ENCODE data around the gene IQGAP1. TPM values are rescaled to one million over a fixed set of nuclear protein-coding genes. Genes with fewer than 3 reads are reported as not detected.

Gene IQGAP1
- total RNA-seq, 1 donor from 2014 or later: 187 TPM

DNA sequence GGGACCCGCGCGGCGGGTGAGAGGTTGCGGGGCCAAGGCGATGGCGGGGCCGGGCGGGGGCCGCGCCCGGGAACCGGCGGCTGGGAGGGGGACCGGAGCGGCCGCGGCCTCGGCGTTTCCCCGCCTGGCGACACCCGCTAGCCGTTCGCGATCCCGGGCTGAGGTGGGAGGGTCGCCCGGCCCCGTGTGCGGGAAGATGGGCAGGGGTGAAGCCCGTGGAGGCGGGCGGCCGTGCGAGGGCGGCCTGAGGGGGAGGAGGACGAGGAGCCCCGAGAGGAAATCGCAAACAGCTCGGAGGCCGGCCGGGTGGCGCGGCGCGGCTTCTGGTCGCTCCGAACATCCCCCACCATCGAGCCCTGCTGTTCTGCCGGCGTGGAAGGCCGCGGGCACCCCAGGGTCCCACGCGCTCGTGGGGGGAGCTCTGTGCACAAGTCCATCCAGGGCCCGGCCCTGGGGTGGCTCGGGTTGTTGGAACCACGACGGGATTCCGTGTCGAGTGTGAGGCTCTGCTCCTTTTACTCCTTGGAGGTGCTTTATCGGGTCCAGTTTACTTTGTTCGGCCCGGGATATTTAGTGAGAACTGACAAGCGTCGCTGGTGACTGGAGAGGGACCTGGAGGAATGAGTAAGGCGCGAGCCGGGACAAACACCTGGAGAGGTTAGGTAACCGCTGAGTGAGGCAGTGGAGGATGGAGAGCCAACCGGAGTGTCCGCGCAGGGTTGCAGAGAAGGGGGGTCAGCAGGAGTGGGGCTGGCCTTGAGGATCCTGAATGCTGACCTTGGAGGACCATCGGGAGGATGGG, 142.4 kb downstream of the IQGAP1 start:
- H3K4me3 ChIP-seq (ENCODE audit: low read depth, low read length): peak overlapping the region; percentile 92
- DNase-seq (ENCODE audit: low read depth): no peak
- TF ChIP-seq, protein P1, sequence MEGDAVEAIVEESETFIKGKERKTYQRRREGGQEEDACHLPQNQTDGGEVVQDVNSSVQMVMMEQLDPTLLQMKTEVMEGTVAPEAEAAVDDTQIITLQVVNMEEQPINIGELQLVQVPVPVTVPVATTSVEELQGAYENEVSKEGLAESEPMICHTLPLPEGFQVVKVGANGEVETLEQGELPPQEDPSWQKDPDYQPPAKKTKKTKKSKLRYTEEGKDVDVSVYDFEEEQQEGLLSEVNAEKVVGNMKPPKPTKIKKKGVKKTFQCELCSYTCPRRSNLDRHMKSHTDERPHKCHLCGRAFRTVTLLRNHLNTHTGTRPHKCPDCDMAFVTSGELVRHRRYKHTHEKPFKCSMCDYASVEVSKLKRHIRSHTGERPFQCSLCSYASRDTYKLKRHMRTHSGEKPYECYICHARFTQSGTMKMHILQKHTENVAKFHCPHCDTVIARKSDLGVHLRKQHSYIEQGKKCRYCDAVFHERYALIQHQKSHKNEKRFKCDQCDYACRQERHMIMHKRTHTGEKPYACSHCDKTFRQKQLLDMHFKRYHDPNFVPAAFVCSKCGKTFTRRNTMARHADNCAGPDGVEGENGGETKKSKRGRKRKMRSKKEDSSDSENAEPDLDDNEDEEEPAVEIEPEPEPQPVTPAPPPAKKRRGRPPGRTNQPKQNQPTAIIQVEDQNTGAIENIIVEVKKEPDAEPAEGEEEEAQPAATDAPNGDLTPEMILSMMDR (conservative IDR thresholded peaks at IDR 0.05; ENCODE audit: low read depth, low read length): no peak

DNA sequence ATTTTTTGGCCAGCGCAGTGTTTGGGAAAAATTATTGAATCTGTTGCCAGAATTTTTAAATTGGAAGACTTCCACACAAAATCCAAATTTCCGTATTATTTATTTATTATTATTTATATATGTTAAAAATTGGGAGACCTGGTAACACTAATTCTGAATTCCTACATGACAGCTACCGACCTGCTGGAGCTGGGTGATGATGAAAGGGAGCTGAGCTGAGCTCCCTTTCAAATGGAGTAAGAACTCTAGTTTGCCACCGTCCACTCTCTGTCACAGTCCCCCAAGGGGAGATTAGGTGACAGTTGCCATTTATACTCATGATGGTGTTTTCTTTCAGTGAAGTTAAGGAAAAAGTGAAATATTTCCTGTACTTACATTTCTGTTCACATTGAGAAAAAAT, 143.1 kb downstream of the IQGAP1 start:
- H3K4me3 ChIP-seq (ENCODE audit: low read depth, low read length): peak overlapping the region; percentile 92
- TF ChIP-seq, protein P1 (conservative IDR thresholded peaks at IDR 0.05; ENCODE audit: low read depth, low read length): no peak
- DNase-seq (ENCODE audit: low read depth): no peak

DNA sequence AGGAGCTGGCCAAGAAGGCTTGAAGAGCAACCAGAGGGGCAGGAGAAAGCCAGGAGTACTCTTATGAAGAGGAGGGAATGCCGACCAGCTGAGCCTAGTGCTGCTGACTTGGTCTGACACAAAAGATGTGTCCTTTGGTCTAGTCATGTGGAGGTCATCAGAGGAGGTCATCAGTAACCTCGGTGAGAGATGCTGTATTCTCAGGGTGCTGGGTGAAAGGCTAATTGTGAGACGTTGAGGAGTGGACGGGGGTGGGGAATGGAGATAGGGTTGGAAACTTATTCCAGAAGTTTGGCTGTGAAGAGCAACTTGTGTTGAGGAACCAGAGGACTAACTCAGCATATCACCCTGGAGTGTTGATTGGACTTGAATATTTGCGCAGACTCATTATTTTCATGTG, 147.2 kb downstream of the IQGAP1 start:
- no peak overlapping the region for H3K4me3 ChIP-seq (ENCODE audit: low read depth, low read length)
- TF ChIP-seq, protein P1 (conservative IDR thresholded peaks at IDR 0.05; ENCODE audit: low read depth, low read length): no peak
- no peak for DNase-seq (ENCODE audit: low read depth)

DNA sequence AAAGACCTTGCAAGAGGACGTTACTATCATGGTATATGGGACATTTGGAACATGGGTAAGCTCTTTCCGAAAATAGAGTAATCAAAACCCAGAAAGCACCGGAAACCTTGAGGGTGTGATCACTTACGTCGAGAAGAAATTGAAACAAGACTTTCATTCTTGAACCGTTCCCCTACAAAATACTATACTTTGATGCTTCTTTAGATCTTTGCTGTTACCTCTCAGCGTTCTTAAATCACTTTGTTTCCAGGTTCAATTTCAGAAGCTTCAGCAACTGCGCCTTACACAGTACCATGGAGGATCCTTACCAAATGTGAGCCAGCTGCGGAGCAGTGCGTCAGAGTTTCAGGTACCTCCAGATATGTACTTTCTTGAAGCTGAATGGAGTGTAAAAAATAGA, 151.7 kb downstream of the IQGAP1 start:
- H3K4me3 ChIP-seq (ENCODE audit: low read depth, low read length): no peak overlapping the region
- DNase-seq (ENCODE audit: low read depth): no peak
- TF ChIP-seq, protein P1 (conservative IDR thresholded peaks at IDR 0.05; ENCODE audit: low read depth, low read length): no peak

DNA sequence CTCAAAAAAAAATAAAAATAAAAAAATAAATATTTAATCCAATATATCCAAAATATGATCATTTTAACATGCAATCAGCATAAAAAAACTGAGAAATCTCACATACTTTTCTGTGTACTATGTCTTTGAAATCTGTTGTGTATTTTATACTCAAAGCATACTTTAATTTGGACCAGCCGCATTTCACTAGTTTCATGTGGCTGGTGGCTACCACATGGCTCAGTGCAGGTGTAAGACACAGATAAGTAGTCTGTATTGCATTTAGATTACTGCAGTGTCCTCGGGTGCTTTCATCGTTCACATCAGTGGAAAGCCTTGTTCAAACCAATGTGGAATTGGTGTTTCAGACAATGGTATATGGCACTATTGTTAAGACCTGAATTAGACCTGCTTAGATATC, 152.7 kb downstream of the IQGAP1 start:
- TF ChIP-seq, protein P1 (conservative IDR thresholded peaks at IDR 0.05; ENCODE audit: low read depth, low read length): no peak
- H3K4me3 ChIP-seq (ENCODE audit: low read depth, low read length): no peak overlapping the region

DNA sequence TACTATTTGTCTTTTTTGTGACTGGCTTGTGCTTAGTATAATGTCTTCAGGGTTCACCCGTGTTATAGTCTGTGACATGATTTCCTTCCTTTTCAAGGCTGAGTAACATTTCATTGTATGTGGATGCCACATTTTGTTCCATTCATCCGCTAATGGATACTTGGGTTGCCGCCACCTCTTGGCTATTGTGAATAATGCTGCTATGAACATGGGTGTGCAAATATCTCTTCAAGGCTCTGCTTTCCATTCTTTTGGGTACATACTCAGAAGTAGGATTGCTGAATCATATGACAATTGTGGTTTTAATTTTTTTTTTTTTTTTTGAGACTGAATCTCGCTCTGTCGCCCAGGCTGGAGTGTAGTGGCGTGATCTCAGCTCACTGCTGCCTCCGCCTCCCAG, 157.1 kb downstream of the IQGAP1 start:
- TF ChIP-seq, protein P1 (conservative IDR thresholded peaks at IDR 0.05; ENCODE audit: low read depth, low read length): no peak
- DNase-seq (ENCODE audit: low read depth): no peak
- no peak overlapping the region for H3K4me3 ChIP-seq (ENCODE audit: low read depth, low read length)

More for the DNA sequence above, 152.7 kb downstream of the IQGAP1 start:
- DNase-seq (ENCODE audit: low read depth): no peak

DNA sequence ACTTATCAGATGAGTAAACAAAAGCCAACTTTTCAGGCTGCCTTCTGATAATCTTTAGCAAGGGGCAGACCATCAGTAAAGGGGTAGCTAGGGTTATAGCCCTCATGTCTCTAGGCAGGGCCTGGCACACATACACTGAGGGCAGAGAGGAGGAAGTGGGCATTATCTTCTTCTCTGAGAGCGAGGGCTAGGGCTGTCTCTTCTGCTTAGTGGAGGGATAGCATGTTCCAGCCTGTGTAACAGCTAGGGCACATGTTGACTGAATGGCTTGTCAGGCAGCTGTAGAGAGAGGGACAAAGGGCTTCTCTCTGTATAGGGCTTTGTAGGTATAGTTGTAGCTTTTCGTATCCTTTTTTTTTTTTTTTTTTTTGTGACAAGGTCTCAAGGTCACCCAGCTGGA, 159.5 kb downstream of the IQGAP1 start:
- no peak for DNase-seq (ENCODE audit: low read depth)
- TF ChIP-seq, protein P1 (conservative IDR thresholded peaks at IDR 0.05; ENCODE audit: low read depth, low read length): no peak
- no peak overlapping the region for H3K4me3 ChIP-seq (ENCODE audit: low read depth, low read length)

Data from epithelial cell of proximal tubule (primary cell).